A549 (cell line): ENCODE measurements around the gene LCNL1.

ENCODE experiments used
- CTCF ChIP-seq: fragments of >200 bp; sonication (Bioruptor Twin); formaldehyde crosslinking; IDR thresholded peaks from 3 replicates; pipeline ENCODE4 v1.5.1; 2016
- ELK1 ChIP-seq: fragments of 150-350 bp; IDR thresholded peaks from 2 replicates; pipeline ENCODE4 v1.6.1; 2014; ENCODE audit warnings: low read depth, mild to moderate bottlenecking, low read length
- HDAC2 ChIP-seq: fragments of 200-600 bp; sonication (generic); IDR thresholded peaks from 2 replicates; pipeline ENCODE4 v1.6.1; 2016
- HOXB5 ChIP-seq: fragments of 250-450 bp; sonication (Bioruptor Pico); IDR thresholded peaks from 2 replicates; pipeline ENCODE4 v1.5.0; 2020; ENCODE audit warnings: mild to moderate bottlenecking, moderate library complexity
- MYC ChIP-seq: IDR thresholded peaks from 2 replicates; pipeline ENCODE4 v1.6.1; 2012; ENCODE audit warnings: mild to moderate bottlenecking, inconsistent platforms, low read length, improper control_type of control experiment, borderline replicate concordance
- POLR2A ChIP-seq: IDR thresholded peaks from 2 replicates; pipeline ENCODE4 v1.6.1; 2012; ENCODE audit warnings: mild to moderate bottlenecking, low read length

- TF ChIP-seq HOXB5 (CRISPR knock-in tag): no peak
- no peak for TF ChIP-seq ELK1
- TF ChIP-seq MYC: no peak
- TF ChIP-seq POLR2A: no peak
- TF ChIP-seq HDAC2: no peak
- no peak for TF ChIP-seq CTCF
These were observed 25.3 kb upstream of the LCNL1 start for GRCh38 chr9:136957461-136957860.
